Upper lobe of left lung (tissue), 4 donors: ENCODE measurements around the gene NKAIN2.

Experiments
- EP300 ChIP-seq, 4 donors: sonication (generic); formaldehyde crosslinking; IDR thresholded peaks; one replicate each; pipeline ENCODE4 v1.5.1; 2017; ENCODE audit warnings: antibody characterized with exemption in 4 of 4, control low read depth in 2 of 4
- POLR2AphosphoS5 ChIP-seq, 2 donors: sonication (generic); formaldehyde crosslinking; IDR thresholded peaks; one replicate each; pipeline ENCODE4 v1.5.1; 2017; ENCODE audit warnings: antibody characterized with exemption in 2 of 2
- TF ChIP-seq, protein P1 (sequence below), 6 experiments: fragments of 450-650 bp in 4 of 6; fragments of 200-600 bp in 2 of 6; sonication (generic) in 2 of 6; IDR thresholded peaks; one replicate each; pipeline ENCODE4 v1.5.1; 2016 to 2019; ENCODE audit warnings: antibody characterized with exemption in 6 of 6

DNA sequence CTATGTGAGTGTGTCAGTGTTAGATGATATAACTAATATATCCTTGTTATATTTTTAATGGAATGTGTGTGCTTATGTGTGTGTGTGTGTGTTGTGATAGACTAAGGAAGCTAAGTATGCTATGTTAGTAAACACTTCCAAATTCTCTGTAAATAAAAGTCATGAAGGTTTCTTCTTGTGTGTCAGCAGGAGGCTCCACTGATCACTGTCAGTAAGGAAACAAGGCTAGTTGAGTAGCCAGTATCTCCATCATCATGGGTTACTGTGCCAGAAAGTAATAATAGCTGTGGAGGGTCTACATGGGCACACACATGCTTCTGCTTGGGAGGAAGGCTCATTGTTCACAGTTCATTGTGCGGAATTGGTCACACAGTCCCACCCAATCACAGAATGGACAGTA, 855.8 kb downstream of the NKAIN2 start:
- TF ChIP-seq, protein P1, sequence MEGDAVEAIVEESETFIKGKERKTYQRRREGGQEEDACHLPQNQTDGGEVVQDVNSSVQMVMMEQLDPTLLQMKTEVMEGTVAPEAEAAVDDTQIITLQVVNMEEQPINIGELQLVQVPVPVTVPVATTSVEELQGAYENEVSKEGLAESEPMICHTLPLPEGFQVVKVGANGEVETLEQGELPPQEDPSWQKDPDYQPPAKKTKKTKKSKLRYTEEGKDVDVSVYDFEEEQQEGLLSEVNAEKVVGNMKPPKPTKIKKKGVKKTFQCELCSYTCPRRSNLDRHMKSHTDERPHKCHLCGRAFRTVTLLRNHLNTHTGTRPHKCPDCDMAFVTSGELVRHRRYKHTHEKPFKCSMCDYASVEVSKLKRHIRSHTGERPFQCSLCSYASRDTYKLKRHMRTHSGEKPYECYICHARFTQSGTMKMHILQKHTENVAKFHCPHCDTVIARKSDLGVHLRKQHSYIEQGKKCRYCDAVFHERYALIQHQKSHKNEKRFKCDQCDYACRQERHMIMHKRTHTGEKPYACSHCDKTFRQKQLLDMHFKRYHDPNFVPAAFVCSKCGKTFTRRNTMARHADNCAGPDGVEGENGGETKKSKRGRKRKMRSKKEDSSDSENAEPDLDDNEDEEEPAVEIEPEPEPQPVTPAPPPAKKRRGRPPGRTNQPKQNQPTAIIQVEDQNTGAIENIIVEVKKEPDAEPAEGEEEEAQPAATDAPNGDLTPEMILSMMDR (IDR thresholded peaks at IDR 0.05), result no peak
- no peak for TF ChIP-seq POLR2AphosphoS5 (IDR thresholded peaks at IDR 0.05)
- no peak for TF ChIP-seq EP300 (IDR thresholded peaks at IDR 0.05)
